HCT116 (cell line): Measurements from ENCODE around the gene GSG1L. TPM values are rescaled to one million over a fixed set of nuclear protein-coding genes. Genes with fewer than 3 reads are reported as not detected.

ENCODE experiments used
- ATAC-seq: fragments of 200-7000 bp; cut with Tn5 transposase; 2 replicates; pipeline ENCODE4 v1.9.1; 2020; ENCODE audit warnings: mild to moderate bottlenecking, moderate library complexity
- BruUV-seq: library from RNA; stranded (reverse); fragments of 400-500 nt; replicated peaks from 2 replicates; lab custom pipeline; 2021; lab: Mats Ljungman, UMichigan
- CTCF ChIA-PET: fragments of 300-600 bp; sonication (Branson Sonifier 250); formaldehyde crosslinking; loops from one replicate; lab custom pipeline; 2021; ENCODE audit warnings: antibody characterized with exemption; lab: Charles Lee
- POLR2A ChIA-PET: fragments of 300-600, 350-600 bp; sonication (Branson Sonifier 250); formaldehyde crosslinking; loops from one replicate; lab custom pipeline; 2021; ENCODE audit warnings: antibody characterized with exemption; lab: Charles Lee
- RAD21 ChIA-PET, 2 experiments: fragments of 300-600 bp; sonication (Branson Sonifier 250); formaldehyde crosslinking; loops; one replicate each; lab custom pipeline; 2023; ENCODE audit warnings: low total read pairs in 2 of 2; ENCODE audit not compliant: uncharacterized antibody in 2 of 2, unreplicated experiment in 2 of 2, low non-redundant PET in 1 of 2; lab: Charles Lee
- DNase-seq: peaks from one replicate; pipeline ENCODE4 v3.0.0-alpha.2; 2010; ENCODE audit warnings: low read depth, low spot score
- H2AFZ ChIP-seq: fragments of 200-600 bp; shearing (Covaris generic), sonication (generic); 2 replicates; pipeline ENCODE4 v1.6.1; 2017; ENCODE audit warnings: low read depth, mixed run types, mixed read lengths, antibody characterized with exemption, low read length; ENCODE audit not compliant: poor library complexity, severe bottlenecking
- H3K27ac ChIP-seq: 2 replicates; pipeline ENCODE4 v1.5.1; 2012; ENCODE audit warnings: low read depth, low read length
- H3K27me3 ChIP-seq: fragments of 200-600 bp; sonication (generic); 2 replicates; pipeline ENCODE4 v1.6.1; 2016; ENCODE audit warnings: mixed run types, low read length, mixed read lengths; ENCODE audit not compliant: insufficient read depth
- H3K36me3 ChIP-seq, 2 experiments: fragments of 200-500 bp in 1 of 2; fragments of 200-600 bp in 1 of 2; sonication (Bioruptor generic) in 1 of 2; sonication (generic) in 1 of 2; 2 replicates each; pipeline versions ENCODE4 v1.5.1 to v1.6.1; 2014 to 2016; ENCODE audit warnings: low read length in 2 of 2, inconsistent platforms in 1 of 2, mixed read lengths in 1 of 2, mixed run types in 1 of 2; ENCODE audit not compliant: insufficient read depth in 2 of 2, control insufficient read depth in 1 of 2
- H3K4me1 ChIP-seq, 2 experiments: fragments of 200-600 bp in 1 of 2; sonication (generic) in 1 of 2; 2 replicates each; pipeline versions ENCODE4 v1.5.1 to v1.6.1; 2012 to 2017; ENCODE audit warnings: low read length in 2 of 2, inconsistent platforms in 1 of 2, mild to moderate bottlenecking in 1 of 2, mixed read lengths in 1 of 2, mixed run types in 1 of 2, moderate library complexity in 1 of 2; ENCODE audit not compliant: insufficient read depth in 2 of 2, control insufficient read depth in 1 of 2
- H3K4me2 ChIP-seq: fragments of 200-600 bp; sonication (generic); 2 replicates; pipeline ENCODE4 v1.6.1; 2017; ENCODE audit warnings: mixed run types, low read length, mixed read lengths
- H3K4me3 ChIP-seq, 2 experiments: fragments of 200-600 bp in 1 of 2; sonication (generic) in 1 of 2; replicated peaks in 1 of 2; 2 replicates each; pipeline ENCODE4 v1.5.1; 2011 to 2016; ENCODE audit warnings: low read length in 2 of 2, control low read depth in 1 of 2, low read depth in 1 of 2, mild to moderate bottlenecking in 1 of 2, mixed read lengths in 1 of 2, mixed run types in 1 of 2
- H3K79me2 ChIP-seq: fragments of 200-600 bp; sonication (generic); 2 replicates; pipeline ENCODE4 v1.6.1; 2017; ENCODE audit warnings: mild to moderate bottlenecking, mixed run types, low read length, moderate library complexity, mixed read lengths; ENCODE audit not compliant: insufficient read depth
- H3K9ac ChIP-seq: fragments of 200-600 bp; sonication (generic); 2 replicates; pipeline ENCODE4 v1.6.1; 2016; ENCODE audit warnings: low read length, mixed read lengths
- H3K9me2 ChIP-seq: fragments of 200-600 bp; sonication (generic), shearing (Covaris generic); 2 replicates; pipeline ENCODE4 v1.6.1; 2017; ENCODE audit warnings: mixed run types, mild to moderate bottlenecking, moderate library complexity; ENCODE audit not compliant: insufficient read depth
- H3K9me3 ChIP-seq, 2 experiments: fragments of 200-500 bp in 1 of 2; fragments of 200-600 bp in 1 of 2; sonication (Bioruptor generic) in 1 of 2; sonication (generic) in 1 of 2; 2 replicates each; pipeline ENCODE4 v1.6.1; 2014 to 2017; ENCODE audit warnings: low read length in 2 of 2, mixed read lengths in 2 of 2, inconsistent platforms in 1 of 2, low read depth in 1 of 2, mild to moderate bottlenecking in 1 of 2, mixed run types in 1 of 2, moderate library complexity in 1 of 2; ENCODE audit not compliant: control insufficient read depth in 1 of 2, insufficient read depth in 1 of 2
- H4K20me1 ChIP-seq: fragments of 200-600 bp; sonication (generic), shearing (Covaris generic); 2 replicates; pipeline ENCODE4 v1.6.1; 2017; ENCODE audit warnings: mixed run types, mild to moderate bottlenecking, moderate library complexity; ENCODE audit not compliant: insufficient read depth
- CBX3 ChIP-seq: IDR thresholded peaks from 2 replicates; pipeline ENCODE4 v1.6.1; 2012; ENCODE audit warnings: low read depth
- CEBPB ChIP-seq: IDR thresholded peaks from 2 replicates; pipeline ENCODE4 v1.6.1; 2012; ENCODE audit warnings: low read depth
- CTCF ChIP-seq, 3 experiments: fragments of 200-600 bp in 1 of 3; sonication (generic) in 1 of 3; IDR thresholded peaks in 2 of 3; conservative IDR thresholded peaks in 1 of 3; 2 replicates each; pipeline ENCODE4 v1.5.1; 2012 to 2017; ENCODE audit warnings: low read depth in 2 of 3, low read length in 2 of 3, antibody characterized with exemption in 1 of 3, borderline replicate concordance in 1 of 3, control low read depth in 1 of 3, mild to moderate bottlenecking in 1 of 3, mixed read lengths in 1 of 3, mixed run types in 1 of 3, moderate library complexity in 1 of 3; ENCODE audit not compliant: insufficient read depth in 1 of 3
- EGR1 ChIP-seq: IDR thresholded peaks from 2 replicates; pipeline ENCODE4 v1.6.1; 2012; ENCODE audit warnings: low read depth
- ELF1 ChIP-seq: IDR thresholded peaks from 2 replicates; pipeline ENCODE4 v1.6.1; 2012; ENCODE audit warnings: low read depth, borderline replicate concordance
- EZH2 ChIP-seq: fragments of 200-600 bp; sonication (generic); IDR thresholded peaks from 2 replicates; pipeline ENCODE4 v1.6.1; 2017; ENCODE audit warnings: antibody characterized with exemption, mixed run types
- EZH2phosphoT487 ChIP-seq: fragments of 200-600 bp; IDR thresholded peaks from 2 replicates; pipeline ENCODE4 v1.6.1; 2018; ENCODE audit warnings: antibody characterized with exemption, borderline replicate concordance
- FOSL1 ChIP-seq: IDR thresholded peaks from 2 replicates; pipeline ENCODE4 v1.6.1; 2012; ENCODE audit warnings: low read depth
- JUND ChIP-seq: IDR thresholded peaks from 2 replicates; pipeline ENCODE4 v1.6.1; 2012
- MAX ChIP-seq: IDR thresholded peaks from 2 replicates; pipeline ENCODE4 v1.6.1; 2012
- POLR2AphosphoS5 ChIP-seq: IDR thresholded peaks from 2 replicates; pipeline ENCODE4 v1.6.1; 2011; ENCODE audit warnings: mild to moderate bottlenecking, low read depth, low read length, moderate library complexity
- REST ChIP-seq: IDR thresholded peaks from 2 replicates; pipeline ENCODE4 v1.6.1; 2012; ENCODE audit warnings: low read depth
- SIN3A ChIP-seq: IDR thresholded peaks from 2 replicates; pipeline ENCODE4 v1.6.1; 2012; ENCODE audit warnings: low read depth
- YY1 ChIP-seq: IDR thresholded peaks from 2 replicates; pipeline ENCODE4 v1.6.1; 2011; ENCODE audit warnings: low read length, low read depth, moderate library complexity, mild to moderate bottlenecking; ENCODE audit not compliant: insufficient replicate concordance; ENCODE audit errors: extremely low read depth
- intact Hi-C: fragments of 100-400 bp; cut with micrococcal nuclease; formaldehyde crosslinking; loops from 2 replicates; pipeline ENCODE4 v1.10.0; 2022
- total RNA-seq: library from RNA; stranded (reverse); gene quantifications from one replicate; pipeline ENCODE4 v1.2.1, GENCODE V29; 2021; ENCODE audit not compliant: unreplicated experiment
- TF ChIP-seq, protein P1 (sequence below): IDR thresholded peaks from 2 replicates; pipeline ENCODE4 v1.6.1; 2011; ENCODE audit warnings: mild to moderate bottlenecking, low read length, moderate library complexity; ENCODE audit not compliant: insufficient replicate concordance; ENCODE audit errors: extremely low read depth
- TF ChIP-seq, protein P2 (sequence below): IDR thresholded peaks from 2 replicates; pipeline ENCODE4 v1.6.1; 2012

Gene GSG1L
- total RNA-seq, 1 experiment from 2014 or later, result not detected

DNA sequence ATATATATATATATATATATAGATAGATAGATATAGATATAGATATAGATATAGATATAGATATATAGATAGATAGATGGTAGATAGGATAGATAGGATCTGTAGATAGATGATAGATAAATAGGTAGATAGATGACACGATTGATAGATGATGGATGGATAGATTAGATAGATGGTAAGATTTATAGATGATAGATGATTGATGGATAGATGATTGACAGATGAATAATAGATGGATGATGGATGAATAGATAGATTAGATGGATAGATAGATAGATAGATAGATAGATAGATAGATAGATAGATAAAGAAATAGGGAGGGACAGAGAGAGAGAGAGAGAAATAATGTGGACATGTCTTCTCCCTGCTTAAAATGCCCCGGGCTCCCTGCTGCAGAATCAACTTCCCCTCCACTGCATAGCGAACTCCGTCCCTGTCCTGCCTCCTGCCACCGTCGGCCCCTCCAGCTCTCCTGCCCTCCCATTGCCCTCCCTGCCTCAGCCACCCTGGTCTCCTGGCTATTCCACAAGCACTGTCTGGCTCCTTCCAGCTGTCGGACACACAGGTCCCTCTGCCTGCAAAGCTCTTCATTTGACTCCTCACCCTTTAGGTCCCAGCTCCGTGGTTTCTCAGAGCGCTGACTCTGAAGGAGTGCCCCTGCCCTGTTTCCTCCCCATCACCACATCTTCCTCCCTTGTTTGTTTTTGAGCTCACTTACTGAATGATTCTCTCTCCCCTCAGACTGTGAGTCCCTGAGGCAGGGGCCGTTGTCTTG is 259.6 kb downstream of the GSG1L start:
- TF ChIP-seq EZH2phosphoT487, result no peak
- no peak for TF ChIP-seq CTCF (IDR thresholded peaks at IDR 0.05 in 2 of 3, conservative IDR thresholded peaks at IDR 0.05 in 1 of 3; ENCODE audit: borderline replicate concordance in 1 of 3, insufficient read depth in 1 of 3, low read depth in 2 of 3, low read length in 2 of 3)
- TF ChIP-seq JUND, result no peak
- TF ChIP-seq REST, result no peak
- no peak for TF ChIP-seq ELF1
- no peak for TF ChIP-seq EGR1
- TF ChIP-seq FOSL1, result no peak
- TF ChIP-seq, protein P1, sequence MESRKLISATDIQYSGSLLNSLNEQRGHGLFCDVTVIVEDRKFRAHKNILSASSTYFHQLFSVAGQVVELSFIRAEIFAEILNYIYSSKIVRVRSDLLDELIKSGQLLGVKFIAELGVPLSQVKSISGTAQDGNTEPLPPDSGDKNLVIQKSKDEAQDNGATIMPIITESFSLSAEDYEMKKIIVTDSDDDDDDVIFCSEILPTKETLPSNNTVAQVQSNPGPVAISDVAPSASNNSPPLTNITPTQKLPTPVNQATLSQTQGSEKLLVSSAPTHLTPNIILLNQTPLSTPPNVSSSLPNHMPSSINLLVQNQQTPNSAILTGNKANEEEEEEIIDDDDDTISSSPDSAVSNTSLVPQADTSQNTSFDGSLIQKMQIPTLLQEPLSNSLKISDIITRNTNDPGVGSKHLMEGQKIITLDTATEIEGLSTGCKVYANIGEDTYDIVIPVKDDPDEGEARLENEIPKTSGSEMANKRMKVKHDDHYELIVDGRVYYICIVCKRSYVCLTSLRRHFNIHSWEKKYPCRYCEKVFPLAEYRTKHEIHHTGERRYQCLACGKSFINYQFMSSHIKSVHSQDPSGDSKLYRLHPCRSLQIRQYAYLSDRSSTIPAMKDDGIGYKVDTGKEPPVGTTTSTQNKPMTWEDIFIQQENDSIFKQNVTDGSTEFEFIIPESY, result no peak
- TF ChIP-seq EZH2, result no peak
- no peak for TF ChIP-seq MAX
- TF ChIP-seq POLR2AphosphoS5, result no peak
- no peak for TF ChIP-seq CEBPB
- TF ChIP-seq, protein P2, sequence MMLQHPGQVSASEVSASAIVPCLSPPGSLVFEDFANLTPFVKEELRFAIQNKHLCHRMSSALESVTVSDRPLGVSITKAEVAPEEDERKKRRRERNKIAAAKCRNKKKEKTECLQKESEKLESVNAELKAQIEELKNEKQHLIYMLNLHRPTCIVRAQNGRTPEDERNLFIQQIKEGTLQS, result no peak
- no peak for TF ChIP-seq SIN3A
- no peak for TF ChIP-seq YY1
- TF ChIP-seq CBX3, result no peak
- no peaks in the 10 kb centered on the region for H3K9me2 ChIP-seq
- RAD21 ChIA-PET, result no interaction called here
- no peak for DNase-seq
- no peak overlapping the region for H2AFZ ChIP-seq
- BruUV-seq, result no TSS peak
- no peaks in the 10 kb centered on the region for H3K9me3 ChIP-seq
- no peak for ATAC-seq
- intact Hi-C loops, result no loop called here
- no peak overlapping the region for H3K4me3 ChIP-seq
- no peaks in the 10 kb centered on the region for H3K79me2 ChIP-seq
- H3K27ac ChIP-seq, result no peak overlapping the region
- no peaks in the 10 kb centered on the region for H4K20me1 ChIP-seq
- no peak overlapping the region for H3K4me2 ChIP-seq
- H3K9ac ChIP-seq, result no peak overlapping the region
- CTCF ChIA-PET, result no interaction called here
- peaks cover 54% of the 10 kb centered on the region for H3K27me3 ChIP-seq
- POLR2A ChIA-PET, result no interaction called here
- no peaks in the 10 kb centered on the region for H3K36me3 ChIP-seq
- H3K4me1 ChIP-seq, result no peaks in the 10 kb centered on the region
